Endothelial cell (in vitro differentiated cells): ENCODE data around the gene SMCR8. TPM values are rescaled to one million over a fixed set of nuclear protein-coding genes. Genes with fewer than 3 reads are reported as not detected.

Experiments
- DNase-seq: peaks from one replicate; pipeline ENCODE4 v3.0.0; 2021; ENCODE audit warnings: low spot score
- H3K27ac Mint-ChIP-seq: one replicate; pipeline ENCODE4 v1.8.0; 2021; ENCODE audit warnings: mixed read lengths, inconsistent platforms; ENCODE audit not compliant: unreplicated experiment
- H3K27me3 Mint-ChIP-seq: one replicate; pipeline ENCODE4 v1.8.0; 2021; ENCODE audit warnings: mild to moderate bottlenecking, moderate library complexity, mixed read lengths, inconsistent platforms; ENCODE audit not compliant: unreplicated experiment
- H3K36me3 Mint-ChIP-seq: one replicate; pipeline ENCODE4 v1.8.0; 2021; ENCODE audit warnings: mild to moderate bottlenecking, low read depth, mixed read lengths, inconsistent platforms; ENCODE audit not compliant: unreplicated experiment
- H3K4me1 Mint-ChIP-seq: one replicate; pipeline ENCODE4 v1.8.0; 2021; ENCODE audit warnings: mild to moderate bottlenecking, mixed read lengths, inconsistent platforms; ENCODE audit not compliant: unreplicated experiment
- H3K4me3 Mint-ChIP-seq: one replicate; pipeline ENCODE4 v1.8.0; 2021; ENCODE audit warnings: mild to moderate bottlenecking, mixed read lengths, inconsistent platforms; ENCODE audit not compliant: unreplicated experiment
- H3K9me3 Mint-ChIP-seq: one replicate; pipeline ENCODE4 v1.8.0; 2021; ENCODE audit warnings: mixed read lengths, inconsistent platforms; ENCODE audit not compliant: unreplicated experiment
- CTCF ChIP-seq: fragments of 200-600 bp; sonication (generic); IDR thresholded peaks from one replicate; pipeline ENCODE4 v1.5.0; 2021; ENCODE audit warnings: antibody characterized with exemption; ENCODE audit not compliant: unreplicated experiment
- long read RNA-seq: library from polyadenylated mRNA; unstranded; transcript quantifications from one replicate; pipeline ENCODE4 v2.0.0, GENCODE V29; 2020; ENCODE audit not compliant: unreplicated experiment
- total RNA-seq: library from RNA; stranded (reverse); fragmentation: NEBNext Ultra II Directional; extraction: Animal tissue kit (Norgen Biotek cat#: 25700); gene quantifications from one replicate; pipeline ENCODE4 v1.2.1, GENCODE V29; 2021; ENCODE audit not compliant: unreplicated experiment

The SMCR8 gene, protein sequence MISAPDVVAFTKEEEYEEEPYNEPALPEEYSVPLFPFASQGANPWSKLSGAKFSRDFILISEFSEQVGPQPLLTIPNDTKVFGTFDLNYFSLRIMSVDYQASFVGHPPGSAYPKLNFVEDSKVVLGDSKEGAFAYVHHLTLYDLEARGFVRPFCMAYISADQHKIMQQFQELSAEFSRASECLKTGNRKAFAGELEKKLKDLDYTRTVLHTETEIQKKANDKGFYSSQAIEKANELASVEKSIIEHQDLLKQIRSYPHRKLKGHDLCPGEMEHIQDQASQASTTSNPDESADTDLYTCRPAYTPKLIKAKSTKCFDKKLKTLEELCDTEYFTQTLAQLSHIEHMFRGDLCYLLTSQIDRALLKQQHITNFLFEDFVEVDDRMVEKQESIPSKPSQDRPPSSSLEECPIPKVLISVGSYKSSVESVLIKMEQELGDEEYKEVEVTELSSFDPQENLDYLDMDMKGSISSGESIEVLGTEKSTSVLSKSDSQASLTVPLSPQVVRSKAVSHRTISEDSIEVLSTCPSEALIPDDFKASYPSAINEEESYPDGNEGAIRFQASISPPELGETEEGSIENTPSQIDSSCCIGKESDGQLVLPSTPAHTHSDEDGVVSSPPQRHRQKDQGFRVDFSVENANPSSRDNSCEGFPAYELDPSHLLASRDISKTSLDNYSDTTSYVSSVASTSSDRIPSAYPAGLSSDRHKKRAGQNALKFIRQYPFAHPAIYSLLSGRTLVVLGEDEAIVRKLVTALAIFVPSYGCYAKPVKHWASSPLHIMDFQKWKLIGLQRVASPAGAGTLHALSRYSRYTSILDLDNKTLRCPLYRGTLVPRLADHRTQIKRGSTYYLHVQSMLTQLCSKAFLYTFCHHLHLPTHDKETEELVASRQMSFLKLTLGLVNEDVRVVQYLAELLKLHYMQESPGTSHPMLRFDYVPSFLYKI
- total RNA-seq = 21.3 TPM
- long read RNA-seq, full-length matches to known transcripts = 1 of 1 reads
- long read RNA-seq, partial matches to known transcripts = 0 of 1 reads
- long read RNA-seq, other reads (novel, unspliced or antisense) = 0 of 1 reads

DNA sequence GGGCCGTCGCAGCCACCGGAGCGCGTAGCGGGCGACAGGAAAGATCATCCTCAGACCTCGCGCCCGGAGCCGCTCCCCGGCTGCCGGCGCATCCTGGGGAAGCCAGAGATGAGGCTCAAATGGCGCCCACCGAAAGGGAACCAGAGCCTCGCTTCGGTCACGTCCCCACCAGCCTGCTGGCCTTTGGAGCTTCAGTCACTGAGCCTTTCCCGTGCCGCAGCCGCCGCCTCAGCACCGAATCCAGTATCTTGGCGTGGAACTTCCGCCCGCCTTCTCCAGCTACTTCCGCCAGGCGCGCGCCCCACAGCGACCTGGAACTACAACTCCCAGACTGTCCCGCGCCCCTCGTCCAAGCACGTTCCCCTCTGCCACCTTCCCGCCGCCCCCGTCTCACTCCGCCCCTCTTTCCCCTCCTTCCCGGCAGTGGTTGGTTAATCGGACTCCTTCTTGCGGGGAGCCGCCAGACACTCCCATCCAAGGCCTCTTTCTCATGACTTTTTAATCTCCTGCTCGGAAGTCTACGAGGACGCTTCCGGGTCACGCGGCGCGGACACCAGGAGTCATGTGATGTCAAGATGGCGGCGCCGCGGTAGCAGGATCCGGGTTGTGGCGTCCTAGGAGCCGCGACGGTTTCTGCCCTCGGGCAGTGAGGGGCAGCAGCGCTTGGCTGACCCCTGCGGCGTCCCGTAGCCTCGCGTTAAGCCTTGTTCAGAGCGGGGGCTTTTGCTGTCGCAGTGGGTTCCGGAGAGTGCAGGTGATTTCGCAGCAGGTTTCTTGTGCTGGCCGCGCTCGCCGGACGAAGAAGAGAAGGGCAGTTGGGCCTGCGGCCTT, at the start of gene SMCR8, which contains the start of gene TOP3A:
Gene SMCR8, plus strand, starts transcription at position 563 of the 831 bp plus-strand sequence. CDS start 497 bp downstream, outside the sequence.
Gene TOP3A, minus strand, starts transcription at position 264 of the 831 bp plus-strand sequence. Its CDS starts 216 bp downstream, at position 48.
- Mint-ChIP-seq H3K27ac (peak within 1 kb of the TSS; percentile 99), H3K27me3 (peaks cover 11% of the 10 kb centered on the region), H3K9me3 (no peaks in the 10 kb centered on the region), H3K36me3 (peaks cover 18% of the 10 kb centered on the region), H3K4me1 (peaks cover 51% of the 10 kb centered on the region), H3K4me3 (peak within 1 kb of the TSS; percentile 99)
- DNase-seq = peak; percentile 93
- TF ChIP-seq CTCF = no peak

DNA sequence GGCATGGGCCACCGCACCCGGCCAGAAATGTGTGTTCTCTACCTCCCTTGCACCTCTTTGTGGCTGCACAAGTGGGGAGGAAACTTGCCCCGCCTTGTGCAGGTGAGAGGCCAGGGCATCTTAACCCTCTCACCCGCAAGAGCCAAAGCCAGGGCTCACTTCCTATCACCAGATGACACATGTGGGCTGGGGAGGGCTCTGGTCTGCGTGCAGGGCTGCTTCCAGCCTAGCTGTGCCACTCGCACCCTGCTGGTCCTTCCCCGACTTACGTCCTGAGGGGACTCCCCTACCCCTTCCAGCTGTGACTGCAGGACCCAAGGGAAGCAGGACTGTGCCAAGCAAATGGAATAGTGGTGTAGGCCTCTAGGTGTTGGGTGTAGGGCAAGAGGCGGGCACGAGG, 47.7 kb upstream of the SMCR8 start:
- no peak for TF ChIP-seq CTCF
- Mint-ChIP-seq H3K4me1 (no peaks in the 10 kb centered on the region), H3K27ac (no peak overlapping the region), H3K4me3 (no peak overlapping the region), H3K36me3 (no peaks in the 10 kb centered on the region), H3K9me3 (no peaks in the 10 kb centered on the region), H3K27me3 (peaks cover 6% of the 10 kb centered on the region)
- no peak for DNase-seq

DNA sequence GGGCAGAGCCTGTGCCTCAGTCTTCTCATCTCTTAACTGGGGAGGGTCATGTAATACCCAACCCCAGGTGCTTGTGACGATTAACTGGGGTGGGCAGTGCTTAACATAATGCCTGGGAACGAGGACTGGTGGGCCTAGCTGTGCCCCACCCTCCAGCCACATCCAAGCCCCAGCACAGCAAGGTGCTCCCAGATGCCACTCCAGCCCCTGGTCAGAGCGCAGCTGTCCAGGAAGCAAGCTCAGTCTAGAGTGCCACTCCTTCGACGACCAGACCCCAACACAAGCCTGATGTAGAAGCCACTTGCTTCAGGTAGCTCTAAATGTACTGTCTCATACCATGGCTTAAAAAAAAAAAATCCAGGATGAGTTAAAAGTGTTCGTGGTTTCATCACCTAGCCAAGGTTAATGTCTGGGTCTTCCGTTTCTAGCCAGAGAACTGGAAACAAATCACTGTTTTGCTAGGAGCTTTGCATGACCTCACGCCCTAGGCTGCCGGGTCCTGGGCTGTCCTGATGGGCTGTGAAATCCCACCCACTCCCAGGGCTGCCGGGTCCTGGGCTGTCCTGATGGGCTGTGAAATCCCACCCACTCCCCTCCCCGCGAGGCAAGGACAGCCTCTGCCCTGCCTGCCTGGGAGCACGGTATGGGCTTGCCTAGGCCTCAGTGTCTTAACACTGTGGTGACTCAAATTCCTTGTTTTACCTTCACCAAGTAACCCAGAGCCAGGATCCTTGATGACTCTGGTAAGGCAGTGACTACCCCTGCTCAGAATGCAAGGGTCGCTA, 47.0 kb upstream of the SMCR8 start:
- Mint-ChIP-seq H3K4me3 (no peak overlapping the region), H3K27ac (no peak overlapping the region), H3K4me1 (no peaks in the 10 kb centered on the region), H3K27me3 (peaks cover 4% of the 10 kb centered on the region), H3K36me3 (peaks cover 3% of the 10 kb centered on the region), H3K9me3 (no peaks in the 10 kb centered on the region)
- DNase-seq = no peak
- no peak for TF ChIP-seq CTCF
